ENCODE results near the gene CAMKK1. TPM values are rescaled to one million over a fixed set of nuclear protein-coding genes. Genes with fewer than 3 reads are reported as not detected.
A peak's percentile ranks its signal among the peaks of the same experiment; 100 is the strongest.

The CAMKK1 gene
- total RNA-seq (2022) (1.4 and 1.7 TPM in 2 replicates), Bru-seq, nascent RNA (percentile 23 among the genes with signal in this experiment), BruChase-seq, experiment 1, labeled RNA remaining after a 6-hour chase (percentile 19 among the genes with signal in this experiment), BruChase-seq, experiment 2, labeled RNA remaining after a 2-hour chase (percentile 26 among the genes with signal in this experiment)
- long read RNA-seq, result 0 reads

DNA sequence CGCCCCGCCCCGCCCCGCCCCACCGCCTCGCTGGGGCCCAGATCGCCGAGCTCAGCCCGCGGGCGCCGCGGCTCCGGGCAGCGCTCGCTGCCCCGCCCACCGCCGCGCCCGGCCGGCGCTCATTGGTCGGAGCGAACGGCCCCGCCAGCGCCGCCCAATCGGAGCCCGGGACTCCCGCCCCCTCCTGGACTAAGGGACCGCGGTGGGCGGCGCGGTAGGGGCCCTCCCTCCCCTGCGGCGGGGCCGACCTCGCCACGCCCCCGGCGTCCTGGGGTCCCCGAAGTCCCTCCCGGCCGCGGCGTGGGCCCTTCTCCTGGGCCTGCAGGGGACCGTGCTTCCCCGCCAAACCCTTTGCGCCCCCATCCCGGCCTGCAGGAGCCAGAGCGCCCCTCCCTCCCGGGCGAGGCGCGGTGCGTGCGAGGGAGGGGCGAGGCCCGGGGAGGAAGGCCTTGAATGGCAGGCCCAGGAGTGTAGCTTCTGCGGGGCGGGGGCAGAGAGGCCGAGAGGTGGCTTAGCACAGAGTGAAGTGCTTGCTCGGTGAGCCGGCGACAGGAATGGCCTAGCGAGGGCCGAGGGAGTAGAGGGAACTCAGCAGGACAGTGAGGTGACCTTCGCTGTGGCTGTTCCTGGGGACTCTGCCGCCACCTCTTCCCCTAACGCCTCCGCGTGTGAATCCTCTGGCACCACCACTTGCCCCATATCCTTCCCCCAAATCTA, at the start of gene CAMKK1:
Gene CAMKK1 (minus strand): TSS at position 51 of the 717 bp plus-strand sequence. CDS start 7,366 bp downstream, outside the sequence.
- intact Hi-C loops (cut with micrococcal nuclease; ENCODE audit: unreplicated experiment), result no loop called here
- Mint-ChIP-seq H3K27ac (ENCODE audit: unreplicated experiment) (no peak within 1 kb of the TSS), H3K4me3 (ENCODE audit: low read depth, unreplicated experiment) (peak within 1 kb of the TSS; percentile 65)

GRCh38 chr17:3940965-3941698, 48.3 kb upstream of the CAMKK1 start:
- Mint-ChIP-seq H3K4me1 (ENCODE audit: low read depth, unreplicated experiment) (no peaks in the 10 kb centered on the region), H3K27me3 (ENCODE audit: unreplicated experiment) (no peaks in the 10 kb centered on the region), H3K27ac (ENCODE audit: unreplicated experiment) (no peak overlapping the region), H3K4me3 (ENCODE audit: low read depth, unreplicated experiment) (no peak overlapping the region), H3K36me3 (ENCODE audit: insufficient read depth, unreplicated experiment) (no peaks in the 10 kb centered on the region), H3K9me3 (ENCODE audit: low read depth, unreplicated experiment) (no peaks in the 10 kb centered on the region)
- no TSS peak for BruUV-seq (replicated peaks)
- CTCF ChIA-PET, result no interaction called here
- DNase-seq, result no peak
- TF ChIP-seq, protein P1, sequence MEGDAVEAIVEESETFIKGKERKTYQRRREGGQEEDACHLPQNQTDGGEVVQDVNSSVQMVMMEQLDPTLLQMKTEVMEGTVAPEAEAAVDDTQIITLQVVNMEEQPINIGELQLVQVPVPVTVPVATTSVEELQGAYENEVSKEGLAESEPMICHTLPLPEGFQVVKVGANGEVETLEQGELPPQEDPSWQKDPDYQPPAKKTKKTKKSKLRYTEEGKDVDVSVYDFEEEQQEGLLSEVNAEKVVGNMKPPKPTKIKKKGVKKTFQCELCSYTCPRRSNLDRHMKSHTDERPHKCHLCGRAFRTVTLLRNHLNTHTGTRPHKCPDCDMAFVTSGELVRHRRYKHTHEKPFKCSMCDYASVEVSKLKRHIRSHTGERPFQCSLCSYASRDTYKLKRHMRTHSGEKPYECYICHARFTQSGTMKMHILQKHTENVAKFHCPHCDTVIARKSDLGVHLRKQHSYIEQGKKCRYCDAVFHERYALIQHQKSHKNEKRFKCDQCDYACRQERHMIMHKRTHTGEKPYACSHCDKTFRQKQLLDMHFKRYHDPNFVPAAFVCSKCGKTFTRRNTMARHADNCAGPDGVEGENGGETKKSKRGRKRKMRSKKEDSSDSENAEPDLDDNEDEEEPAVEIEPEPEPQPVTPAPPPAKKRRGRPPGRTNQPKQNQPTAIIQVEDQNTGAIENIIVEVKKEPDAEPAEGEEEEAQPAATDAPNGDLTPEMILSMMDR (IDR thresholded peaks at IDR 0.05; ENCODE audit: unreplicated experiment), result no peak
- intact Hi-C loops (cut with micrococcal nuclease; ENCODE audit: unreplicated experiment), result no loop called here

More for the DNA sequence above, at the start of gene CAMKK1:
- DNase-seq, result peak; percentile 83
- TF ChIP-seq, protein P1 (IDR thresholded peaks at IDR 0.05; ENCODE audit: unreplicated experiment), result no peak
- H3K9me3 Mint-ChIP-seq (ENCODE audit: low read depth, unreplicated experiment), result no peaks in the 10 kb centered on the region
- H3K4me1 Mint-ChIP-seq (ENCODE audit: low read depth, unreplicated experiment), result peaks cover 22% of the 10 kb centered on the region
- BruUV-seq (replicated peaks), result no TSS peak
- peaks cover 13% of the 10 kb centered on the region for H3K27me3 Mint-ChIP-seq (ENCODE audit: unreplicated experiment)
- CTCF ChIA-PET, result interaction anchor here (1.7 kb wide), 1 partner anchor 21 kb away, joined by 4 read pairs; no protein-coding TSS in a partner anchor
- peaks cover 32% of the 10 kb centered on the region for H3K36me3 Mint-ChIP-seq (ENCODE audit: insufficient read depth, unreplicated experiment)

- Mint-ChIP-seq H3K27me3 (ENCODE audit: unreplicated experiment) (no peaks in the 10 kb centered on the region), H3K4me1 (ENCODE audit: low read depth, unreplicated experiment) (no peaks in the 10 kb centered on the region)
- no TSS peak for BruUV-seq (replicated peaks)
Measured at GRCh38 chr17:3937359-3937758, 44.5 kb upstream of the CAMKK1 start.

GRCh38 chr17:3935825-3936355, 43.0 kb upstream of the CAMKK1 start:
- DNase-seq, result no peak
- CTCF ChIA-PET, result interaction anchor here (0.5 kb wide), 1 partner anchor 8 kb away, joined by 4 read pairs; no protein-coding TSS in a partner anchor
- Mint-ChIP-seq H3K9me3 (ENCODE audit: low read depth, unreplicated experiment) (no peaks in the 10 kb centered on the region), H3K4me1 (ENCODE audit: low read depth, unreplicated experiment) (no peaks in the 10 kb centered on the region), H3K27ac (ENCODE audit: unreplicated experiment) (no peak overlapping the region), H3K27me3 (ENCODE audit: unreplicated experiment) (no peaks in the 10 kb centered on the region), H3K4me3 (ENCODE audit: low read depth, unreplicated experiment) (no peak overlapping the region), H3K36me3 (ENCODE audit: insufficient read depth, unreplicated experiment) (no peaks in the 10 kb centered on the region)
- TF ChIP-seq, protein P1 (IDR thresholded peaks at IDR 0.05; ENCODE audit: unreplicated experiment), result no peak
- BruUV-seq (replicated peaks), result no TSS peak
- intact Hi-C loops (cut with micrococcal nuclease; ENCODE audit: unreplicated experiment), result loop anchor here (2.0 kb wide), 1 partner anchor 69 kb away; no protein-coding TSS in a partner anchor

More at GRCh38 chr17:3937359-3937758, 44.5 kb upstream of the CAMKK1 start:
- Mint-ChIP-seq H3K36me3 (ENCODE audit: insufficient read depth, unreplicated experiment) (no peaks in the 10 kb centered on the region), H3K27ac (ENCODE audit: unreplicated experiment) (no peak overlapping the region), H3K4me3 (ENCODE audit: low read depth, unreplicated experiment) (no peak overlapping the region), H3K9me3 (ENCODE audit: low read depth, unreplicated experiment) (no peaks in the 10 kb centered on the region)
- intact Hi-C loops (cut with micrococcal nuclease; ENCODE audit: unreplicated experiment), result no loop called here
- CTCF ChIA-PET, result no interaction called here
- TF ChIP-seq, protein P1 (IDR thresholded peaks at IDR 0.05; ENCODE audit: unreplicated experiment), result no peak
- DNase-seq, result no peak
